ENCODE measurements around the gene NXPH2.

- TF ChIP-seq POLR2A (IDR thresholded peaks at IDR 0.05) (no peak), POLR2AphosphoS5 (IDR thresholded peaks at IDR 0.05) (no peak)
Measured at GRCh38 chr2:138707392-138708074, 72.7 kb downstream of the NXPH2 start.
